OCI-LY7 (cell line): ENCODE measurements around the gene STAG3. TPM values are rescaled to one million over a fixed set of nuclear protein-coding genes. Genes with fewer than 3 reads are reported as not detected.
"Not testable (repeated sequence)": the region's sequence is repeated elsewhere in the genome, so short reads cannot be mapped to it uniquely, and the experiment has no call there.

ENCODE experiments used
- BruUV-seq: library from RNA; stranded (reverse); fragments of 400-500 nt; replicated peaks from 2 replicates; lab custom pipeline; 2021; lab: Mats Ljungman, UMichigan
- CTCF ChIA-PET: fragments of 300-600 bp; sonication (Branson Sonifier 250); formaldehyde crosslinking; loops from one replicate; lab custom pipeline; 2022; ENCODE audit warnings: antibody characterized with exemption; ENCODE audit not compliant: unreplicated experiment; lab: Charles Lee
- POLR2A ChIA-PET: fragments of 300-600 bp; sonication (Branson Sonifier 250); formaldehyde crosslinking; loops from one replicate; lab custom pipeline; 2022; ENCODE audit warnings: antibody characterized with exemption; lab: Charles Lee
- DNase-seq: peaks from one replicate; pipeline ENCODE4 v3.0.0-alpha.2; 2015; ENCODE audit warnings: low spot score
- H2AFZ ChIP-seq: fragments of 200-600 bp; sonication (generic), shearing (Covaris generic); 2 replicates; pipeline ENCODE4 v1.6.1; 2014; ENCODE audit warnings: mild to moderate bottlenecking, antibody characterized with exemption, low read length, moderate library complexity
- H3K27ac ChIP-seq: fragments of 200-600 bp; sonication (generic); 2 replicates; pipeline ENCODE4 v1.5.1; 2014; ENCODE audit warnings: mixed run types, low read depth, mild to moderate bottlenecking, moderate library complexity, low read length, inconsistent platforms; ENCODE audit not compliant: poor library complexity, severe bottlenecking
- H3K36me3 ChIP-seq: fragments of 200-600 bp; sonication (generic); 2 replicates; pipeline ENCODE4 v1.6.1; 2014; ENCODE audit warnings: mild to moderate bottlenecking, antibody characterized with exemption, low read length, moderate library complexity, mixed read lengths; ENCODE audit not compliant: insufficient read depth
- H3K4me1 ChIP-seq: fragments of 200-600 bp; sonication (generic); 2 replicates; pipeline ENCODE4 v1.5.1; 2014; ENCODE audit warnings: mild to moderate bottlenecking, low read length; ENCODE audit not compliant: insufficient read depth, poor library complexity, severe bottlenecking
- H3K4me2 ChIP-seq: fragments of 200-600 bp; sonication (generic); 2 replicates; pipeline ENCODE4 v1.6.1; 2014; ENCODE audit warnings: mild to moderate bottlenecking, low read length
- H3K4me3 ChIP-seq: fragments of 200-600 bp; sonication (generic); 2 replicates; pipeline ENCODE4 v1.5.1; 2014; ENCODE audit warnings: mild to moderate bottlenecking, low read depth, low read length; ENCODE audit not compliant: poor library complexity, severe bottlenecking
- H3K79me2 ChIP-seq: fragments of 200-600 bp; sonication (generic); 2 replicates; pipeline ENCODE4 v1.6.1; 2016; ENCODE audit warnings: low read depth, mild to moderate bottlenecking, low read length, moderate library complexity, mixed read lengths; ENCODE audit not compliant: insufficient read depth
- H3K9me2 ChIP-seq: fragments of 200-600 bp; sonication (generic); 2 replicates; pipeline ENCODE4 v1.6.1; 2016; ENCODE audit warnings: mild to moderate bottlenecking, low read length, mixed read lengths; ENCODE audit not compliant: insufficient read depth
- H3K9me3 ChIP-seq: fragments of 200-600 bp; sonication (generic); 2 replicates; pipeline ENCODE4 v1.6.1; 2014; ENCODE audit warnings: mild to moderate bottlenecking, mixed run types, low read length, mixed read lengths
- H4K20me1 ChIP-seq: fragments of 200-600 bp; sonication (generic); 2 replicates; pipeline ENCODE4 v1.6.1; 2014; ENCODE audit warnings: mild to moderate bottlenecking, antibody characterized with exemption, low read length, moderate library complexity, mixed read lengths; ENCODE audit not compliant: insufficient read depth
- intact Hi-C: fragments of 100-400 bp; cut with micrococcal nuclease; formaldehyde crosslinking; loops from one replicate; pipeline ENCODE4 v1.10.0; 2022; ENCODE audit not compliant: unreplicated experiment
- microRNA-seq: library from miRNA; unstranded; fragments of <30 nt; microRNA quantifications from one replicate; pipeline ENCODE4 v1.2.0, GENCODE V29; 2022; ENCODE audit warnings: borderline replicate concordance
- total RNA-seq, 2 experiments: library from RNA; depleted of rRNA in 1 of 2; stranded (reverse); fragments of >200 nt in 1 of 2; shearing (Covaris generic) in 1 of 2; gene quantifications; 2 replicates each; pipeline ENCODE4 v1.2.3, GENCODE V29; 2014 to 2022

STAG3 gene
- total RNA-seq, 2 experiments from 2014 or later = 70.2 to 82.8 TPM

GRCh38 chr7:100262896-100263295, 85.2 kb downstream of the STAG3 start:
- CTCF ChIA-PET, H3K4me1 ChIP-seq, BruUV-seq: not testable (repeated sequence)

More at GRCh38 chr7:100262896-100263295, 85.2 kb downstream of the STAG3 start:
- H4K20me1 ChIP-seq, intact Hi-C loops, H3K9me3 ChIP-seq, H3K27ac ChIP-seq, H3K4me2 ChIP-seq, H3K4me3 ChIP-seq, DNase-seq, H3K9me2 ChIP-seq, POLR2A ChIA-PET, H3K79me2 ChIP-seq, H3K36me3 ChIP-seq, H2AFZ ChIP-seq: not testable (repeated sequence)

Small RNA genes lying within 50 kb of the gene (microRNA-seq; reads per million reads assigned to microRNA genes)
- gene MIR4658 = not detected

Other genes starting within 250 kb of the STAG3 start
- gene GJC3, start 248.3 kb upstream of the STAG3 start, total RNA-seq (2014; rRNA removed; shearing (Covaris generic)) = not detected in 2 replicates
- gene GJC3, start 248.3 kb upstream of the STAG3 start, total RNA-seq (2022) = not detected in 2 replicates
- gene AZGP1, start 201.9 kb upstream of the STAG3 start, total RNA-seq (2014; rRNA removed; shearing (Covaris generic)) = 0.60 and 2.1 TPM in 2 replicates
- gene AZGP1, start 201.9 kb upstream of the STAG3 start, total RNA-seq (2022) = 0.44 and 0.89 TPM in 2 replicates
- 20.2 and 21.4 TPM in 2 replicates for gene ZKSCAN1, start 162.3 kb upstream of the STAG3 start, total RNA-seq (2014; rRNA removed; shearing (Covaris generic))
- 48.1 and 55.4 TPM in 2 replicates for gene ZKSCAN1, start 162.3 kb upstream of the STAG3 start, total RNA-seq (2022)
- 5.6 and 9.7 TPM in 2 replicates for gene ZSCAN21, start 128.1 kb upstream of the STAG3 start, total RNA-seq (2014; rRNA removed; shearing (Covaris generic))
- gene ZSCAN21, start 128.1 kb upstream of the STAG3 start, total RNA-seq (2022) = 7.3 and 7.5 TPM in 2 replicates
- gene ZNF3, start 96.2 kb upstream of the STAG3 start, total RNA-seq (2014; rRNA removed; shearing (Covaris generic)) = 19.8 and 21.8 TPM in 2 replicates
- 23.7 and 24.4 TPM in 2 replicates for gene ZNF3, start 96.2 kb upstream of the STAG3 start, total RNA-seq (2022)
- gene COPS6, start 88.9 kb upstream of the STAG3 start, total RNA-seq (2014; rRNA removed; shearing (Covaris generic)) = 57.6 and 60.5 TPM in 2 replicates
- gene COPS6, start 88.9 kb upstream of the STAG3 start, total RNA-seq (2022) = 93.3 and 96.0 TPM in 2 replicates
- 424 and 475 TPM in 2 replicates for gene MCM7, start 76.5 kb upstream of the STAG3 start, total RNA-seq (2014; rRNA removed; shearing (Covaris generic))
- 423 and 443 TPM in 2 replicates for gene MCM7, start 76.5 kb upstream of the STAG3 start, total RNA-seq (2022)
- 14.1 and 25.0 TPM in 2 replicates for gene AP4M1, start 76.3 kb upstream of the STAG3 start, total RNA-seq (2014; rRNA removed; shearing (Covaris generic))
- 29.3 and 33.8 TPM in 2 replicates for gene AP4M1, start 76.3 kb upstream of the STAG3 start, total RNA-seq (2022)
- 28.0 and 35.4 TPM in 2 replicates for gene TAF6, start 58.6 kb upstream of the STAG3 start, total RNA-seq (2014; rRNA removed; shearing (Covaris generic))
- 71.0 and 76.5 TPM in 2 replicates for gene TAF6, start 58.6 kb upstream of the STAG3 start, total RNA-seq (2022)
- gene CNPY4, start 58.3 kb upstream of the STAG3 start, total RNA-seq (2014; rRNA removed; shearing (Covaris generic)) = 20.9 and 24.5 TPM in 2 replicates
- 25.8 and 26.7 TPM in 2 replicates for gene CNPY4, start 58.3 kb upstream of the STAG3 start, total RNA-seq (2022)
- 4.4 and 4.8 TPM in 2 replicates for gene MBLAC1, start 51.0 kb upstream of the STAG3 start, total RNA-seq (2014; rRNA removed; shearing (Covaris generic))
- gene MBLAC1, start 51.0 kb upstream of the STAG3 start, total RNA-seq (2022) = 3.7 and 4.5 TPM in 2 replicates
- 243 and 263 TPM in 2 replicates for gene LAMTOR4, start 29.0 kb upstream of the STAG3 start, total RNA-seq (2014; rRNA removed; shearing (Covaris generic))
- 207 and 237 TPM in 2 replicates for gene LAMTOR4, start 29.0 kb upstream of the STAG3 start, total RNA-seq (2022)
- gene TRAPPC14, start 19.2 kb upstream of the STAG3 start, total RNA-seq (2014; rRNA removed; shearing (Covaris generic)) = 30.6 and 38.8 TPM in 2 replicates
- 41.6 and 49.9 TPM in 2 replicates for gene TRAPPC14, start 19.2 kb upstream of the STAG3 start, total RNA-seq (2022)
- 3.9 and 4.6 TPM in 2 replicates for gene GAL3ST4, start 9.3 kb upstream of the STAG3 start, total RNA-seq (2014; rRNA removed; shearing (Covaris generic))
- gene GAL3ST4, start 9.3 kb upstream of the STAG3 start, total RNA-seq (2022) = 5.2 and 6.1 TPM in 2 replicates
- 20.2 and 33.2 TPM in 2 replicates for gene GPC2, start 537 bp upstream of the STAG3 start, total RNA-seq (2014; rRNA removed; shearing (Covaris generic))
- gene GPC2, start 537 bp upstream of the STAG3 start, total RNA-seq (2022) = 23.2 and 31.7 TPM in 2 replicates
- gene PVRIG, start 42.0 kb downstream of the STAG3 start, total RNA-seq (2014; rRNA removed; shearing (Covaris generic)) = 61.5 and 83.3 TPM in 2 replicates
- gene PVRIG, start 42.0 kb downstream of the STAG3 start, total RNA-seq (2022) = 86.6 and 99.4 TPM in 2 replicates
- gene SPDYE3, start 129.8 kb downstream of the STAG3 start, total RNA-seq (2014; rRNA removed; shearing (Covaris generic)) = not detected in 2 replicates
- not detected in 2 replicates for gene SPDYE3, start 129.8 kb downstream of the STAG3 start, total RNA-seq (2022)
- gene PILRB, start 180.2 kb downstream of the STAG3 start, total RNA-seq (2014; rRNA removed; shearing (Covaris generic)) = 90.2 and 102 TPM in 2 replicates
- gene PILRB, start 180.2 kb downstream of the STAG3 start, total RNA-seq (2022) = 95.0 and 106 TPM in 2 replicates
- 6.4 and 8.0 TPM in 2 replicates for gene PILRA, start 195.6 kb downstream of the STAG3 start, total RNA-seq (2014; rRNA removed; shearing (Covaris generic))
- 13.5 and 16.0 TPM in 2 replicates for gene PILRA, start 195.6 kb downstream of the STAG3 start, total RNA-seq (2022)